WTC11 (cell line): ENCODE results near the gene ADAMTS2. TPM values are rescaled to one million over a fixed set of nuclear protein-coding genes. Genes with fewer than 3 reads are reported as not detected.
A peak's percentile ranks its signal among the peaks of the same experiment; 100 is the strongest.

Experiments
- ATAC-seq: fragments of 200-7000 bp; cut with Tn5 transposase; 2 replicates; pipeline ENCODE4 v1.10.0; 2021; ENCODE audit warnings: mild to moderate bottlenecking, moderate library complexity
- CTCF ChIA-PET: fragments of 300-600 bp; sonication (Branson Sonifier 250); formaldehyde crosslinking; loops from one replicate; lab custom pipeline; 2021; ENCODE audit warnings: antibody characterized with exemption; lab: Charles Lee
- POLR2A ChIA-PET: fragments of 350-600 bp; sonication (Branson Sonifier 250); formaldehyde crosslinking; loops from one replicate; lab custom pipeline; 2021; ENCODE audit warnings: antibody characterized with exemption; lab: Charles Lee
- DNase-seq: peaks from one replicate; pipeline ENCODE4 v3.0.0; 2021; ENCODE audit warnings: low spot score
- H3K27ac Mint-ChIP-seq: 2 replicates; pipeline ENCODE4 v1.8.0; 2021; ENCODE audit warnings: mixed read lengths
- H3K27me3 Mint-ChIP-seq: 2 replicates; pipeline ENCODE4 v1.8.0; 2021; ENCODE audit warnings: low read depth, mild to moderate bottlenecking, moderate library complexity, mixed read lengths
- H3K36me3 Mint-ChIP-seq: 2 replicates; pipeline ENCODE4 v1.8.0; 2021; ENCODE audit warnings: mixed read lengths
- H3K4me1 Mint-ChIP-seq: 2 replicates; pipeline ENCODE4 v1.8.0; 2022; ENCODE audit warnings: mixed read lengths
- H3K4me3 Mint-ChIP-seq: 2 replicates; pipeline ENCODE4 v1.8.0; 2021; ENCODE audit warnings: mild to moderate bottlenecking, moderate library complexity, mixed read lengths
- H3K9me3 Mint-ChIP-seq: 2 replicates; pipeline ENCODE4 v1.8.0; 2021; ENCODE audit warnings: mixed read lengths
- CREB1 ChIP-seq: sonication (generic); formaldehyde crosslinking; IDR thresholded peaks from 2 replicates; pipeline ENCODE4 v1.8.0; 2023; ENCODE audit warnings: mild to moderate bottlenecking, missing genetic modification reagents
- ESRRA ChIP-seq: sonication (generic); formaldehyde crosslinking; IDR thresholded peaks from 2 replicates; pipeline ENCODE4 v1.8.1; 2022; ENCODE audit warnings: mild to moderate bottlenecking, missing genetic modification reagents, borderline replicate concordance
- HMGA2 ChIP-seq: fragments of 250-450 bp; sonication (Bioruptor Pico); IDR thresholded peaks from 2 replicates; pipeline ENCODE4 v1.4.0; 2021; ENCODE audit warnings: mild to moderate bottlenecking, moderate library complexity
- JAZF1 ChIP-seq: fragments of 250-450 bp; sonication (Bioruptor Pico); IDR thresholded peaks from 2 replicates; pipeline ENCODE4 v1.9.0; 2021; ENCODE audit warnings: moderate library complexity, mild to moderate bottlenecking, inconsistent platforms
- MYBL2 ChIP-seq: sonication (generic); formaldehyde crosslinking; IDR thresholded peaks from 2 replicates; pipeline ENCODE4 v1.8.1; 2023; ENCODE audit warnings: mild to moderate bottlenecking, moderate library complexity, missing genetic modification reagents
- NFATC4 ChIP-seq: fragments of 250-450 bp; sonication (Bioruptor Pico); IDR thresholded peaks from 2 replicates; pipeline ENCODE4 v1.9.0; 2021; ENCODE audit warnings: mild to moderate bottlenecking
- NFE2L1 ChIP-seq: sonication (generic); formaldehyde crosslinking; IDR thresholded peaks from 2 replicates; pipeline ENCODE4 v1.8.1; 2023; ENCODE audit warnings: missing genetic modification reagents
- NFYB ChIP-seq: sonication (generic); formaldehyde crosslinking; conservative IDR thresholded peaks from 2 replicates; pipeline ENCODE4 v1.8.0; 2022; ENCODE audit warnings: low read depth, missing genetic modification reagents
- RORB ChIP-seq: fragments of 250-450 bp; sonication (Bioruptor Pico); IDR thresholded peaks from 2 replicates; pipeline ENCODE4 v1.9.0; 2021; ENCODE audit warnings: mild to moderate bottlenecking
- SOX15 ChIP-seq: fragments of 250-450 bp; sonication (Bioruptor Pico); IDR thresholded peaks from 2 replicates; pipeline ENCODE4 v1.9.0; 2021; ENCODE audit warnings: mild to moderate bottlenecking
- TEAD4 ChIP-seq: sonication (generic); formaldehyde crosslinking; IDR thresholded peaks from 2 replicates; pipeline ENCODE4 v1.8.0; 2022; ENCODE audit warnings: mild to moderate bottlenecking, missing genetic modification reagents
- ZBTB43 ChIP-seq: sonication (generic); formaldehyde crosslinking; IDR thresholded peaks from 2 replicates; pipeline ENCODE4 v1.8.1; 2023; ENCODE audit warnings: mild to moderate bottlenecking, missing genetic modification reagents
- ZNF263 ChIP-seq: sonication (generic); formaldehyde crosslinking; IDR thresholded peaks from 2 replicates; pipeline ENCODE4 v1.8.1; 2022; ENCODE audit warnings: low read depth, mild to moderate bottlenecking, moderate library complexity, missing genetic modification reagents
- ZNF281 ChIP-seq: sonication (generic); formaldehyde crosslinking; IDR thresholded peaks from 2 replicates; pipeline ENCODE4 v1.8.0; 2023; ENCODE audit warnings: mild to moderate bottlenecking, missing genetic modification reagents
- ZNF396 ChIP-seq: fragments of 250-450 bp; sonication (Bioruptor Pico); IDR thresholded peaks from 2 replicates; pipeline ENCODE4 v1.8.0; 2021; ENCODE audit warnings: mild to moderate bottlenecking, moderate library complexity, borderline replicate concordance
- total RNA-seq: library from RNA; stranded (reverse); gene quantifications from 3 replicates; pipeline ENCODE4 v1.2.3, GENCODE V29; 2021
- TF ChIP-seq, protein P1 (sequence below): sonication (generic); formaldehyde crosslinking; IDR thresholded peaks from 2 replicates; pipeline ENCODE4 v1.8.1; 2022; ENCODE audit warnings: mild to moderate bottlenecking, missing genetic modification reagents, moderate library complexity, borderline replicate concordance
- TF ChIP-seq, protein P2 (sequence below): sonication (generic); formaldehyde crosslinking; IDR thresholded peaks from 2 replicates; pipeline ENCODE4 v1.8.0; 2022; ENCODE audit warnings: mild to moderate bottlenecking, missing genetic modification reagents
- TF ChIP-seq, protein P3 (sequence below): sonication (generic); formaldehyde crosslinking; conservative IDR thresholded peaks from 2 replicates; pipeline ENCODE4 v1.8.1; 2023; ENCODE audit warnings: mild to moderate bottlenecking, low read depth, missing genetic modification reagents, moderate library complexity
- TF ChIP-seq, protein P4 (sequence below): fragments of 250-450 bp; sonication (Bioruptor Pico); IDR thresholded peaks from 2 replicates; pipeline ENCODE4 v1.9.0; 2021; ENCODE audit warnings: mild to moderate bottlenecking
- TF ChIP-seq, protein P5 (sequence below): fragments of 200-600 bp; IDR thresholded peaks from 2 replicates; pipeline ENCODE4 v1.8.0; 2022; ENCODE audit warnings: antibody characterized with exemption
- TF ChIP-seq, protein P6 (sequence below): sonication (generic); formaldehyde crosslinking; conservative IDR thresholded peaks from 2 replicates; pipeline ENCODE4 v1.8.1; 2022; ENCODE audit warnings: mild to moderate bottlenecking, missing genetic modification reagents
- TF ChIP-seq, protein P7 (sequence below): fragments of 250-450 bp; sonication (Bioruptor Pico); IDR thresholded peaks from 2 replicates; pipeline ENCODE4 v1.9.0; 2021; ENCODE audit warnings: moderate library complexity, mild to moderate bottlenecking, inconsistent platforms, borderline replicate concordance

Gene ADAMTS2
- total RNA-seq, 1 experiment from 2014 or later, result 11.2 TPM

GRCh38 chr5:179234563-179235135 is 110.6 kb downstream of the ADAMTS2 start (continued):
- TF ChIP-seq, protein P1, sequence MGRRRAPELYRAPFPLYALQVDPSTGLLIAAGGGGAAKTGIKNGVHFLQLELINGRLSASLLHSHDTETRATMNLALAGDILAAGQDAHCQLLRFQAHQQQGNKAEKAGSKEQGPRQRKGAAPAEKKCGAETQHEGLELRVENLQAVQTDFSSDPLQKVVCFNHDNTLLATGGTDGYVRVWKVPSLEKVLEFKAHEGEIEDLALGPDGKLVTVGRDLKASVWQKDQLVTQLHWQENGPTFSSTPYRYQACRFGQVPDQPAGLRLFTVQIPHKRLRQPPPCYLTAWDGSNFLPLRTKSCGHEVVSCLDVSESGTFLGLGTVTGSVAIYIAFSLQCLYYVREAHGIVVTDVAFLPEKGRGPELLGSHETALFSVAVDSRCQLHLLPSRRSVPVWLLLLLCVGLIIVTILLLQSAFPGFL (CRISPR knock-in tag), result no peak
- no peak for TF ChIP-seq NFE2L1 (CRISPR knock-in tag)
- TF ChIP-seq TEAD4, result no peak
- TF ChIP-seq JAZF1 (CRISPR knock-in tag), result no peak
- TF ChIP-seq, protein P2, sequence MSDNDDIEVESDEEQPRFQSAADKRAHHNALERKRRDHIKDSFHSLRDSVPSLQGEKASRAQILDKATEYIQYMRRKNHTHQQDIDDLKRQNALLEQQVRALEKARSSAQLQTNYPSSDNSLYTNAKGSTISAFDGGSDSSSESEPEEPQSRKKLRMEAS (CRISPR knock-in tag), result no peak
- no peak for TF ChIP-seq ESRRA
- no peak for TF ChIP-seq RORB
- no peak for TF ChIP-seq ZNF281 (CRISPR knock-in tag)

GRCh38 chr5:179233909-179234562 is 111.2 kb downstream of the ADAMTS2 start:
- ChIA-PET POLR2A (no interaction called here), CTCF (no interaction called here)
- H3K4me3 Mint-ChIP-seq, result no peak overlapping the region
- no peak overlapping the region for H3K27ac Mint-ChIP-seq
- peaks cover 5% of the 10 kb centered on the region for H3K36me3 Mint-ChIP-seq
- H3K27me3 Mint-ChIP-seq, result peaks cover 4% of the 10 kb centered on the region; the same call in 1 of the 2 replicates
- ATAC-seq (peak; percentile 20; the same call in 1 of the 2 replicates), DNase-seq (peak; percentile 9)
- peaks cover 13% of the 10 kb centered on the region for H3K9me3 Mint-ChIP-seq
- H3K4me1 Mint-ChIP-seq, result peaks cover 27% of the 10 kb centered on the region
- TF ChIP-seq ZNF396 (CRISPR knock-in tag) (no peak), MYBL2 (no peak), NFATC4 (no peak), ZNF263 (CRISPR knock-in tag) (no peak), CREB1 (CRISPR knock-in tag) (no peak), SOX15 (no peak), ZBTB43 (CRISPR knock-in tag) (no peak), RORB (no peak), HMGA2 (CRISPR knock-in tag) (no peak), NFYB (no peak), TEAD4 (no peak)
- TF ChIP-seq, protein P3, sequence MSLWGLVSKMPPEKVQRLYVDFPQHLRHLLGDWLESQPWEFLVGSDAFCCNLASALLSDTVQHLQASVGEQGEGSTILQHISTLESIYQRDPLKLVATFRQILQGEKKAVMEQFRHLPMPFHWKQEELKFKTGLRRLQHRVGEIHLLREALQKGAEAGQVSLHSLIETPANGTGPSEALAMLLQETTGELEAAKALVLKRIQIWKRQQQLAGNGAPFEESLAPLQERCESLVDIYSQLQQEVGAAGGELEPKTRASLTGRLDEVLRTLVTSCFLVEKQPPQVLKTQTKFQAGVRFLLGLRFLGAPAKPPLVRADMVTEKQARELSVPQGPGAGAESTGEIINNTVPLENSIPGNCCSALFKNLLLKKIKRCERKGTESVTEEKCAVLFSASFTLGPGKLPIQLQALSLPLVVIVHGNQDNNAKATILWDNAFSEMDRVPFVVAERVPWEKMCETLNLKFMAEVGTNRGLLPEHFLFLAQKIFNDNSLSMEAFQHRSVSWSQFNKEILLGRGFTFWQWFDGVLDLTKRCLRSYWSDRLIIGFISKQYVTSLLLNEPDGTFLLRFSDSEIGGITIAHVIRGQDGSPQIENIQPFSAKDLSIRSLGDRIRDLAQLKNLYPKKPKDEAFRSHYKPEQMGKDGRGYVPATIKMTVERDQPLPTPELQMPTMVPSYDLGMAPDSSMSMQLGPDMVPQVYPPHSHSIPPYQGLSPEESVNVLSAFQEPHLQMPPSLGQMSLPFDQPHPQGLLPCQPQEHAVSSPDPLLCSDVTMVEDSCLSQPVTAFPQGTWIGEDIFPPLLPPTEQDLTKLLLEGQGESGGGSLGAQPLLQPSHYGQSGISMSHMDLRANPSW (CRISPR knock-in tag), result no peak
- TF ChIP-seq, protein P4, sequence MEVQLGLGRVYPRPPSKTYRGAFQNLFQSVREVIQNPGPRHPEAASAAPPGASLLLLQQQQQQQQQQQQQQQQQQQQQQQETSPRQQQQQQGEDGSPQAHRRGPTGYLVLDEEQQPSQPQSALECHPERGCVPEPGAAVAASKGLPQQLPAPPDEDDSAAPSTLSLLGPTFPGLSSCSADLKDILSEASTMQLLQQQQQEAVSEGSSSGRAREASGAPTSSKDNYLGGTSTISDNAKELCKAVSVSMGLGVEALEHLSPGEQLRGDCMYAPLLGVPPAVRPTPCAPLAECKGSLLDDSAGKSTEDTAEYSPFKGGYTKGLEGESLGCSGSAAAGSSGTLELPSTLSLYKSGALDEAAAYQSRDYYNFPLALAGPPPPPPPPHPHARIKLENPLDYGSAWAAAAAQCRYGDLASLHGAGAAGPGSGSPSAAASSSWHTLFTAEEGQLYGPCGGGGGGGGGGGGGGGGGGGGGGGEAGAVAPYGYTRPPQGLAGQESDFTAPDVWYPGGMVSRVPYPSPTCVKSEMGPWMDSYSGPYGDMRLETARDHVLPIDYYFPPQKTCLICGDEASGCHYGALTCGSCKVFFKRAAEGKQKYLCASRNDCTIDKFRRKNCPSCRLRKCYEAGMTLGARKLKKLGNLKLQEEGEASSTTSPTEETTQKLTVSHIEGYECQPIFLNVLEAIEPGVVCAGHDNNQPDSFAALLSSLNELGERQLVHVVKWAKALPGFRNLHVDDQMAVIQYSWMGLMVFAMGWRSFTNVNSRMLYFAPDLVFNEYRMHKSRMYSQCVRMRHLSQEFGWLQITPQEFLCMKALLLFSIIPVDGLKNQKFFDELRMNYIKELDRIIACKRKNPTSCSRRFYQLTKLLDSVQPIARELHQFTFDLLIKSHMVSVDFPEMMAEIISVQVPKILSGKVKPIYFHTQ (CRISPR knock-in tag), result no peak
- TF ChIP-seq, protein P5, sequence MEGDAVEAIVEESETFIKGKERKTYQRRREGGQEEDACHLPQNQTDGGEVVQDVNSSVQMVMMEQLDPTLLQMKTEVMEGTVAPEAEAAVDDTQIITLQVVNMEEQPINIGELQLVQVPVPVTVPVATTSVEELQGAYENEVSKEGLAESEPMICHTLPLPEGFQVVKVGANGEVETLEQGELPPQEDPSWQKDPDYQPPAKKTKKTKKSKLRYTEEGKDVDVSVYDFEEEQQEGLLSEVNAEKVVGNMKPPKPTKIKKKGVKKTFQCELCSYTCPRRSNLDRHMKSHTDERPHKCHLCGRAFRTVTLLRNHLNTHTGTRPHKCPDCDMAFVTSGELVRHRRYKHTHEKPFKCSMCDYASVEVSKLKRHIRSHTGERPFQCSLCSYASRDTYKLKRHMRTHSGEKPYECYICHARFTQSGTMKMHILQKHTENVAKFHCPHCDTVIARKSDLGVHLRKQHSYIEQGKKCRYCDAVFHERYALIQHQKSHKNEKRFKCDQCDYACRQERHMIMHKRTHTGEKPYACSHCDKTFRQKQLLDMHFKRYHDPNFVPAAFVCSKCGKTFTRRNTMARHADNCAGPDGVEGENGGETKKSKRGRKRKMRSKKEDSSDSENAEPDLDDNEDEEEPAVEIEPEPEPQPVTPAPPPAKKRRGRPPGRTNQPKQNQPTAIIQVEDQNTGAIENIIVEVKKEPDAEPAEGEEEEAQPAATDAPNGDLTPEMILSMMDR, result no peak
- TF ChIP-seq, protein P6, sequence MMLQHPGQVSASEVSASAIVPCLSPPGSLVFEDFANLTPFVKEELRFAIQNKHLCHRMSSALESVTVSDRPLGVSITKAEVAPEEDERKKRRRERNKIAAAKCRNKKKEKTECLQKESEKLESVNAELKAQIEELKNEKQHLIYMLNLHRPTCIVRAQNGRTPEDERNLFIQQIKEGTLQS (CRISPR knock-in tag), result no peak
- TF ChIP-seq, protein P7, sequence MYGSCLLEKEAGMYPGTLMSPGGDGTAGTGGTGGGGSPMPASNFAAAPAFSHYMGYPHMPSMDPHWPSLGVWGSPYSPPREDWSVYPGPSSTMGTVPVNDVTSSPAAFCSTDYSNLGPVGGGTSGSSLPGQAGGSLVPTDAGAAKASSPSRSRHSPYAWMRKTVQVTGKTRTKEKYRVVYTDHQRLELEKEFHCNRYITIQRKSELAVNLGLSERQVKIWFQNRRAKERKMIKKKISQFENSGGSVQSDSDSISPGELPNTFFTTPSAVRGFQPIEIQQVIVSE, result no peak
